ENCODE data around the gene RRP8.

- TF ChIP-seq EZH2 (IDR thresholded peaks at IDR 0.05) (no peak), POLR2AphosphoS5 (IDR thresholded peaks at IDR 0.05; ENCODE audit: borderline replicate concordance, low read depth, low read length) (no peak; the same call in 1 of the 2 replicates), FOXP2 (optimal IDR thresholded peaks at IDR 0.05; ENCODE audit: control extremely low read depth, extremely low read length, insufficient read depth) (no peak)
These were observed 26.7 kb downstream of the RRP8 start for GRCh38 chr11:6576471-6577373.
